Activated naive CD4-positive, alpha-beta T cell (primary cell): ENCODE results near the gene TNRC18.

ENCODE experiments used
- DNase-seq, 4 experiments: peaks; one replicate each; lab custom pipeline; 2025; lab: John Stamatoyannopoulos, UW

The TNRC18 gene

DNA sequence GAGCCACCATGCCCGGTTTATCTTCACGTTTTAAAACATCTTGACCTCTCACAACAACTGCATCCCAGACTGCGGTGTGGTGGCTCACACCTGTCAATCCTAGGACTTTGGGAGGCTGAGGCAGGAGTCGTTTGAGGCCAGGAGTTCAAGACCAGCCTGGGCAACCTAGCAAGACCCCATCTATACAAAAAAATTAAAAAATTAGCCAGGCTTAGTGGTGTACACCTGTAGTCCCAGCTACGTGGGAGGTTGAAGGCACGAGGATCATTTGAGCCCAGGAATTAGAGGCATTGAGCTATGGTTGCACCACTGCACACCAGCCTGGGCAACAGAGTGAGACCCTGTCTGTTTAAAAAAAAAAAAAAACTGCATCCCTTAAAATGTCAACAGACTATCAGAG lies 20.2 kb downstream of the TNRC18 start:
- DNase-seq = no peak

DNA sequence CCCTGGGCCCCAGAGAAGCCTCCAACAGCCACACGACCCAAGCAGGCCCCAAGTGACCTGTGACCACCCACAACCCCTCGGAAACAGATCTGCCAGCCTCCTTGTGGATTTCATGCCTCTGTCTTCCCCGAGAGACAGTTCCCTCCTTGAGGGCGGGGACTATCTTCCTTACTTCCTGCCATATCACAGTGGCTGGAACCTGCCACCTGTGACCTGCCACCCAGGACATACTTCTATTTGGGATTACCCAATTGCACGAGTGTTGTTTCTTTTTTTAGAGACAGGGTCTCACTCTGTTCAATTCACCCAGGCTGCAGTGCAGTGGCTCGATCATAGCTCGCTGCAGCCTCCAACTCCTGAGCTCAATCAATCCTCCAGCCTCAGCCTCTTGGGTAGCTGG lies 25.9 kb downstream of the TNRC18 start:
- DNase-seq = no peak

DNA sequence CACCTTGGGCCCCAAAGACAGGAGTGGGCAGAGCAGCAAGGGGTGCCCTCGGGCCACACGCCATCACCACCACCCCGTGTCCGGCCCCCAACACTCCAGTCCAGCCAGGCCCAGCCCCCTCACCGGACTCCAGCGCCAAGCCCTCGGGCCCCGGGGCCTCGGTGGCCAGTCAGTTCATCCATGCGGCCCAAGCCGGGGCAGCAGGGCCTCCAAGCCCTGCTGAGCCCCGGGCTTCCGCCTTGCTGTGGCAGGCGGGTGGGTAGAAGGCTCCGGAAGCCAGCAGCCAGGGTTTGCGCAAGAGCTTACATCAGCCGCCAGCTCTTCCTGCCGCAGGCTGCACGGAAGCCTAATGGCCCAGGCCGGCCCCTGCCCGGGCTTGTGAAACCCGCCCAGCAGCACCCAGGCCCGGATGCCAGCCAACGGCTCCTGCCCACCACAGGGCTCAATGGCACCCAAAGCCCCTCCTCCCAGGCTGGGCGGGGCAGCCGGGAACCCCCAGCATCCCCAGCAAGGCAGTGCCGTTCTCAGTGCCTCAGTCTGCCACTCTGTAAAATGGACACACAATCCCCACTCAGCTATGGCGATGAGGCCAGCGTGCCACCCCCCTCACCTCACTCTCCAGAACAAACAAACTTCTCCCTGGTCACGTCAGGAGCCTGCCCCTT lies 26.5 kb downstream of the TNRC18 start:
- DNase-seq = peak; percentile 39 to 78 (median 58)

DNA sequence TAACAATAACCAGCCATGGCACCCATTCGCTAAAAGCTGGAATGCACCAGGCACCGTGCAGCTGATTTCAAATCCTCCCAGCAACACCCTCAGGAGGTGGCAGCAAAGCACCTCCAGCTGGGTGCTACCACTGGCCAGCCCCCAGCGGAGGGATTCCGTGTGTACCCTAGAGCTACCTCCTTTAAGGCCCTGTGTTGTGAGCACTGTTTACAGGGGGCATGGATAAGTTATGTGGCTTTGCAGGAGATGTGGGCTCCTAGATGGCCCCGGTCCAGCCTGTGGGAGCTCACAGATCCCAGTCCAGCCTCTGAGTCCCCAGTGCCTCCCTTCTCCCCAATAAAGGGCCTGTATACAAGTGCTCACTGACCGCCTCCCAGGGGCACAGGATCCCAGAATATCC lies 27.1 kb downstream of the TNRC18 start:
- peak in 3 of 4 experiments; percentile 10 to 47 (median 30) for DNase-seq

DNA sequence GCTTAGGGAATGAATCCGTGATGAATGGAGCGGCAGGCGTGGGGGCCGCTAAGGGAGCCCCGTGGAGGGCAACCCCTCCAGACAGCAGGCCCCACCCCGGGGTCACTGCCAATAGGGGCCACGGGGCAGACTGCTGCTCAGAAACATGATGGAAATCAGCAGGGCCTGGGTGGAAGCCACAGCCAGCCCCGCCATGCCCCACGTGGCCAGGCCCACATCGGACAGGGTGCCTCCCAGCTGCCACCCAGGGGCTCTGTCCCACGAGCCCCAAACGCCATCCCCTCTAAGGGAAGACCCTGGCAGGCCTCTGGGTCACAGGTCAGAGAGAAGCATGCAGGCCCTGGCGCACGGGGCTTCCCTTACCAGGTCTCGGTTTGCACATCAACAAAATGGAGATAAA lies 28.4 kb downstream of the TNRC18 start:
- no peak for DNase-seq

DNA sequence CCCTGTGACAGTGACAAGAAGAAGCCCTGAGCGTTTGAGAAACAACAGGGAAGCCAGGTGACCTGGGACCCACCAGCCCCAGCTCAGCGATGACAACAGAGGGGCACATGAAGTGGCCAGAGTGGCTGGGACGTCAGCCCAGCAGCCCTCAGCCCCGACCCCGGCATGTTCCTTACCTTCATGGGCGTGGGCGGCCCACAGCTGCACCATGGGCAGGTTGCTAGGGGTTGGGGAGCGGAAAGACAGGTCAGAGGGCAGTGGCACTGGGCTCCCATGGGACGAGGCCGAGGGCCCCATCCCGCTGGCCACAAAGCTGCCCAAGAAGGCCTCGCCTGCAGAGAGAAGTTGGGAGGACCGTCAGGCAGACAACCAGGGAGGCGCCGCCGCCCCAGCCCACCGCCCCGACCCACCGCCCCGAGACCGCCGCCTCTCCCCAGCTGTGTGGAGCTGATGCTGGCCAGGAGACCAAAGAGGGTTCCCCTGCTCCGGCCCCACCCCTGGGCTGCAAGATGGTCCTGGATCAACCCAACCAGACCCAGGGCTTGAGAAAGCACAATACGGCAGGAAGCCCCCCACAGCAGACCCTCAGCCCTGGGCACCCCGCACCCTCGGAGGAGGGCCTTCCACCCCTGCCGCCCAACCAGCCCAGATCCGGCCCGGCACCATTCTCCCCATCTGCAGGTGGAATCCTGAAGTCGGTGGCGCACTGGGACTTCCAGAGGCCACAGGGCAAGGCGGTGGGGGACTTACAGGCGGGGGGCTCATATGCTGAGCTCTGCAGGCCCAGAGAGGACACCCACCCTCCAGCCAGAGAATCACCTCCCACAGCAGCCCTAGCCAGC lies 29.1 kb downstream of the TNRC18 start:
- no peak for DNase-seq

DNA sequence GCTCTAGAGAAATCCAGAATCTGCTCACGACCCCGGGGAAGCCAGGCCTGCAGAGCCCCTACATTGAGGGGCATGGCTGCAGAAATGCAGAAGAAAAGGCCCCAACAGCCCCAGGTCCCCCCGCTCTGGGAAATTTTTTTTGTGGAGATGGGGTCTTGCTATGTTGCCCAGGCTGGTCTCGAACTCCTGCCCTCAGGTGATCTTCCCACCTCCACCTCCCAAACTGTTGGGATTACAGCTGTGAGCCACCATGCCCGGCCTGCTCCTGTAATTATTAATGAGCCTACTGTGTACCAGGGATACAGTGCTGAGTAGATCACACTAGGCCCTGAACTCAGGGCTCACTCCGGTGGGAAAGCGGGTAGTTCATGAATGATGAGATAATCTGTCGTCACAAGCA lies 29.9 kb downstream of the TNRC18 start:
- DNase-seq = no peak

DNA sequence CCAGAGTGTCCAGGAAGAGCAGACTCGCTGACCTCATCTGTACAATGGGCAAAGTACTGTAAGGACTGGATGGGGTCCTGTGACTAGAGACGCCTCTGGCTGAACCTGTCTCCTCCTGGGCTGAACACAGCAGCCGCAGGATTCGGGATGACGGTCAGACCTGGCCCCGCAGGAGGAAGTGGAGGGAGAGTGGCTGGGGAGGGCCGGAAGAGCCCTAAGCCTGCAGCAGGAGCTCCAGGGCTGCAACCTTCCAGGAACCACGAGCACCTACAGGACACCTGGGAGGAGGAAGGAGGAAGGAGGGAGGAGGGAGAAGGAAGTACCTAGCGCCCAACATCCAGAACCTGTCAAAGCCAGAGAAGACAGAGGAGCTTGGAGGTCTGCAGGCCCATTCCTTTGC lies 30.3 kb downstream of the TNRC18 start:
- no peak for DNase-seq

DNA sequence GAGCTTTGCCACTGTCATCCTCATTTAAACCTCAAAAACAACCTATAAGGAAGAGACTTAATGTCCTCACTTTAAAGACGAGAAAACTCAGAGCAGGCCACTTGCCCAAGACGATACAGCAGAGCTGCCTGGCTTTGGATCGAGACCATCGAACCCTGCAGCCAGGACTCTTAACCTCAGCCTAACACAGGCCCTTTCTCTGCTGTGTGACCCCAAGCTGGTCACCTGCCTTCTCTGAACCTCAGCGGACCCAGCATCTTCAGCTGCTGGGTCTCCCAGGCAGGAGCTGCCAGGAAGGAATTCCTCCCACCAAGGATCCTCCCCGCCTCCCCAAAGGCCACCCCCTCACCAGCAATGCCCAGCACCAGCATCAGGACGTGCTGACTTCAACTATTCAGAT lies 32.7 kb downstream of the TNRC18 start:
- DNase-seq = no peak

DNA sequence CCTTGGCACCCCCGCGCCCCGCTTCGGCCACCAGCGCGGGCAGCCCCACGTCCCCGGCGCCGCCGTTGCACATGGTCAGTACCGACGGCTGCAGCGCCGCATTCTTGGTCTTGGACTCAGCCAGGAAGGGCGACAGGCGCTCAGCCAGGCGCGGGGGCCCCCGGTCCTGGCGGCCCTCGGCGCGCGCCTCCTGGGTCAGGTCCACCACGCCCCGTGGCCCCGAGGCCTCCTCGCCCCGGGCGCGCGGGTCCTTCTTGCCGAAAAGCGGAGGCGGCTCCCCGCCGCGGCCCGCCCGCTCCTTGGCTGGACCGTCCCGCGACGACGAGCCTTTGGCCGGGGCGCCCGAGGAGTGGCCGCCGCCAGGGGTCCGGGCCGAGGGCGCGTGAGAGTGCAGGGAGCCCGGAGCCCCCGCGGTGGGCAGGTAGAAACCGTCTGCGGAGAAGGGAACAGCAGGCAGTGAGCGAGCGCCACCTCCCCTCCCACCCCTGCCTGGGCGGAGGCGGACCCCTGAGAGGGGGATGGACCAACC lies 34.7 kb downstream of the TNRC18 start:
- no peak for DNase-seq

DNA sequence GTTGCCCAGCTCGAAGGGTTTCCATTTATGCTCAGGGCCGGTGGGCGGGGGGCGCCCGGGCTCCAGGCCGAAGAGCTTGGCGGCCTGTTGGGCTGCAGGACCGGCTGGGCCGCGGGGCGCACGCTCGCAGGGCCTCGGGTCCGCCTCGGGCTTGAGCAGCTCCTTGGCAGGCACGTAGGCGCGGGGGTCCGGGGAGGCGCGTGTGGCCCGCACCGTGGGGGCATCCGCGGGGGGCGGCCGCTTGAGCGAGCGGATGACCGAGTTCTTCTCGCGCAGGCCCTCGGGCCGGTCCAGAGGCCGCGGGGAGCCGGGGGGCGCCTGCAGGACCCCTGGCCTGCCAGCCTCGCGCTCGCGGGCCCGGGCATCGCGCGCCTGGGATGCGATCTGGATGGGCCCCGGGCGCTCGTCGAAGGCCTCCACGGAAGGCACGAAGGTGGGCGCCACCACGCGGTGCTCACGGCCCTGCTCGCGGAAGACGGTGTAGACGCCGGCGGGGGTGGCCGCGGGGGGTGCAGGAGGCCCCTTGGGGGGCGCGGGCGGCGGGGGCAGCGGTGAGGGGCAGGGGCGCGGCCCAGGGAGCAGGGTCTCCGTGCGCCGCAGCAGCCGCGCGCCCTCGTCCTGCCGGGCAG lies 35.2 kb downstream of the TNRC18 start:
- DNase-seq = no peak

DNA sequence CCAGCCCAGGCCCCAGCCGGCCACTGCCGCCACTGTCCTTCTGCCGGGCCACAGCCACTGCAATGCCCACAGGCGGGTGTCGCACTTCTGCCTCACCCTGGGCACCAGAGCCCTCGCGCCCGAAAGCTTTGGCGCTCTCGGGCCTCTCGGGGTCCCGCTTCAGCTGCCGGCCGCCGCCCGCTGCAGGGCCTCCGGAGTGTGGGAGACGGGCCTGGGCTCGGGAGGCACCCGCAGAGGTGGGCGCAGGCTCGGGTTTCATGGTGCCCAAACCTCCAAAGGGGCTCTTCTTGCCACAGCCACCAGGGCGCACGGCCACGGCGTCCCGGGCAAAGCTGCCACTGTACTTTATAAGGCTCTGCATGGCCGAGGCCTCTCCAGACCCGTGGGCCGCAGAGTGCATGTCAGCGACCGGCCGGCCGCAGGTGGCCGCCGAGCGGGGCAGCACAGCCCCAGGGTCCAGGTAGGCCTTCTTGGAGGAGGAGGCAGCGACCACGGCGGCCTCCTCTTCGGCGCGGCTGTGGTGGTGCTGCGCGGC lies 35.9 kb downstream of the TNRC18 start:
- DNase-seq = no peak

DNA sequence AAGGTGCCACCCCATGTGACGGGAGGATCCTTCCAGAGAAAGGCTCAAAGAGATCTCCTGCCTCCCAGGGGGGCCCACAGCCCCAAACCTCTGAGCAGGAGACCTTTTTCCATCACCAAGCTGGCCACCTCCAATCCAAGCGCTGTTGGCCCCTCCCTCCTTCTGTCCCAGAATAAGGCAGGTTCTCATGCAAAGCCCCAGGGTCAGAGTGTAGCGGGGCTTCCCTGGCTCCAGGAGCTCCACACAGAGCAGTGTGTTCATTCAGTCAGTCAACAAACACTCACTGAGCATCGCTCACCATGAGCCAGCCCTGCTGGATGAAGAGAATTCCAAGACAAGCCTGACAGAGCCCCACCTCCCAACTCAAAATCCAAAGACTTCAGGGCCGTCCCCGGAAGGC lies 39.0 kb downstream of the TNRC18 start:
- no peak for DNase-seq

DNA sequence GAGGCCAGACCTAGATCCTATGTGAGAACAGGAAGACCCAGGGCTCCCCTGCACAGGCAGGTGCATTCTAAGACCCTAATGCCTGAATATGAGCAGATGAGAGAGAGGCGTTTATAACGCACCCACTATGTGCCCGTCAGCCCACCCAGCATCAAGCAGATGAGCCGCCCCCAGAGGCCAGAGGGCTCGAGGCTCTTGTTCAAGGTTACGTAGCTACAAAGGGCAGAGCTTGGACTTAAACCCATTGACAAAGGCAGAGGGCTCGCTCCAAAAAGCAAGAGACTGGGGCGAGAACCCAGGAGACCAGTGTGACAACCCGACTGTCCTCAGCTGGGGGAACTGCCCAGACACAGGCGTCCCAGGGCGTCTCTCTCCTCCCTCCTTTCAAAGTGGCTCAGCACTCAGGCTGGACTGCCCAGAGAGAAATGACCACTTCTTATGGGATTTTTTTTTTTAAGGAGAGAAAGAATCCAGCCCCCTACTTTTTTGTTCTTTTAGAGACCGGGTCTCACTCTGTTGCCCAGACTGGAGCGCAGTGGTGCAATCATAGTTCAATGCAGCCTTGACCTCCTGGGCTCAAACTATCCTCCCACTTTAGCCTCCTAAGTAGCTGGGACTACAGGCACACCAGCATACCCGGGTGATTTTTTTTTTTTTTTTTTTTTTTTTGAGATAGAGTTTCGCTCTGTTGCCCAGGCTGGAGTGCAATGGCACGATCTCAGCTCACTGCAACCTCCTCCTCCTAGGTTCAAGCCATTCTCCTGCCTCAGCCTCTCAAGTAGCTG lies 40.1 kb downstream of the TNRC18 start:
- no peak for DNase-seq

DNA sequence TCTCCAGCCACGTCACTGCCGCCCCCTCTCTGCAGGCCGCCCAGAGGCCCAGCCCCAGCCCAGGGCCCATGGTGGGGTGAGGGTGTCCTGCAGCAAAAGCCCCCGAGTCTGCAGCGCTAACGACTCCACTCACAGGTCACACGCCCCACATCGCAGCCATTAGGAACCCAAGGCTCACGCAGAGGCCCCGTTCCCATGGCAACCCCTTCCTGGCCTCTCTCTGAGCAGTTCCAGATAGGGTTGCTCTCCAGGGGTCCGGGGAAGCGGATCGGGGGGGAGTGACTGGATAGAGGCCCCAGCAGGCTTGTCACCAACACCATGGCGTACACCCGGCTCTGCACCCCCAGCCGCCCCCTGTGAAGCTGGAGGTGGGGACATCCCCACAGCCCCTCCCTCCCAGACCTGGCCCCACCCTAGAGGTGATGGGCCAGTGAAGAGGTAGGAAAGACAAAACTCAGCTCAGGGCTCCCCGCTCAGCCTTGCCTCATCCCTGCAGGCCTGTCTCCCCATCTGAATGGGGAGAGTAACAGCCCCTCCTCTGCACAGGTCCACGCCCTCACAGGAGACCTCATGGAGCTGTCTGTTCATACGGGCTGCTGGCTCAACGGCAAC lies 41.2 kb downstream of the TNRC18 start:
- DNase-seq = no peak

DNA sequence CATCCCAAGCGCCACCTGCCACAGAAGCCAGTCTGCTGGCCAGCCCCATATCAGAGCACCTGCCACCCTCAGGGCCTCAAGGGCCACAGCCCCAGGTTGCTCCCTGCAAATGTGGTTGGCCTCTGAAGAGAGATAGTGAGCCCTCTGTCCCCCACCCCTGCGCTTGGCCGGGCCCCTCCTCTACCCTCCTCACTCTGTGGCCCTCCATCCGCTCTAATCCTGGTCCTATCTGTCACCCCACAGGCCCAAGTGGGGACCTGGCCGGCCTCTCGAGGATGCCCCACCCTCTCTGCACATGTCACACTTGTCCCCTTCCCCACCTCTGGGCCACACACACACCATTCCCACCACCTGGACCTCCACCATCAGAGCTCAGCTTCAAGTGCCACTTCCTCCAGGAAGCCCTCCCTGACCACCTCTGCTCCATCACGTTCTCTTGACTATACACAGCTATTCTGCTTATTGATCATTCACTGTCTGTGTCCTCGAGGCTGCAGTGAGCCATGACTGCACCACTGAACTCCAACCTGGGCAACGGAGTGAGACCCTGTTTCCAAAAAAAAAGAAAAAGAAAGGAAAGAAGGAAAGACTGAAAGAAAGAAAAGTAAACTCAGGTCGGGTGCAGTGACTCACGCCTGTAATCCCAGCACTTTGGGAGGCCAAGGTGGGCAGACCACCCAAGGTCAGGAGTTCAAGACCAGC lies 42.4 kb downstream of the TNRC18 start:
- no peak for DNase-seq

DNA sequence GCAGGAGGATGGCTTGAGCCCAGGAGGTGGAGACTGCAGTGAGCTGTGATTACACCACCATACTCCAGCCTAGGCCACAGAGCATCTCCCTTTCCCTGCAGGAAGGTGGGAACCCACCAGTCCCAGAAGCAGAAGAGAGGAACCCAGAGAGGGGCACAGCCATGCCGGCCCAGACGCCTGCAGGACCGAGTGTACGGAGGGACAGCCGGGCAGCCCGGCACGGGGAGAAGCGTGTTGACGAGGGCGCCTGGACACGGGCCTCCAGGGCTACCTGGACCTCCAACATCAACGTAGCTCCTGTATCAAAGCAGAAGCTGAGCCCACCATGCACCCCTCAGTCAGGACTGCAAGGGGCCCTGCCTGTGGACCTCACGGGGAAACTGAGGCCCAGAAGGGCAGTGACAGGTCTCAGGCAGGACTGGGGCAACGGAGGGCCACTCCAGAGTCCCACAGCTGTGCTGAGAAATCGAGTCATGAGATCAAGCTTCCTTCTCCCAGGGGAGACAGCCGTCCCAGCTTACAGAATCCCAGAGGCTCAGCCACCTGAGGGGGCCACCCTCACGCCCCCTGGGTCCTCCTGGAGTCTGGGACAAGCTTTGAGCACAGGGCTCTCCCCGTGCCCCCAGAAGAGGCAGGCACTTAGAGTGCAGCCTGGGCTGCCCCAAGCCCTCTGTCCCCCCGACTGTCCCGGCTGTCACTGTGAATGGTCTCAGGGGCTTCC lies 43.1 kb downstream of the TNRC18 start:
- no peak for DNase-seq

DNA sequence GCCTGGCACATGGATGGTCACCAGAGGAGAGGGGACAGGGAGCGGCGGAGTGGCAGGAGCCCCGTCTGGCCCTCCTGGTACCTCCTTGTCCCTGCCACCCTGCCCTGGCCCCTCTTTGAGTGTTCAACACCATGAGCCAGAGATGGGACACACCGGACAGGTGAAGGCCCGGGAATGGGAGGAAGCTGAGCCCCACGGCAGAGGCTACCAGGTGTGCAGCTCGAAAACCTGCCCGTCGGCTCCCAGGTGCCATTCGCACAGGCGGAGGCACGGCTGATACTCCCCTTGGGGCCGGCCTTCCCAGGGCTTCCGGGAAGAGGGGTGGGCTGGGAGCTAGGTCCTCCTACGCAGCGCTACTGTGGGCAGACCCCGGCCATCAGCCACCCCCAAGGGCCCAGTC lies 44.1 kb downstream of the TNRC18 start:
- DNase-seq = no peak

DNA sequence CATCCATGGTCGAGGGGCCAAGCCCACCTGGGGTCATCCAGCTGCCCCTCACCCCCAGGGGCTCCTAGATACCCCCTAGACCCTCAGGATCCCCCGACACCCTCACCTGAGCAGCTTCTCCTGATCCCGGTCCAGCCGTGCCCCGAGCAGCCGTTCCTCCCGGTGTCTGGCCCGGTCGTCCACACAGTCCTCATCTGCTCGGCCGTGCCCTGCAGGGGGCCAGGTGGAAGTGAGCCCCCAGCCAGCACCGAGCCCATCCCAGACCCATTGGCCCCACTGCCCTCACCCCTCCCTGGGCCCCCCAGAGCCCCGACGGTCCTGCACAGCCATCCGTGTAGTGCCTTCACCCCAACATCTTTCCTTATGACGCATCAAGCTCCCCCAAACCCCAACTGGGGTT lies 45.8 kb downstream of the TNRC18 start:
- DNase-seq = no peak

DNA sequence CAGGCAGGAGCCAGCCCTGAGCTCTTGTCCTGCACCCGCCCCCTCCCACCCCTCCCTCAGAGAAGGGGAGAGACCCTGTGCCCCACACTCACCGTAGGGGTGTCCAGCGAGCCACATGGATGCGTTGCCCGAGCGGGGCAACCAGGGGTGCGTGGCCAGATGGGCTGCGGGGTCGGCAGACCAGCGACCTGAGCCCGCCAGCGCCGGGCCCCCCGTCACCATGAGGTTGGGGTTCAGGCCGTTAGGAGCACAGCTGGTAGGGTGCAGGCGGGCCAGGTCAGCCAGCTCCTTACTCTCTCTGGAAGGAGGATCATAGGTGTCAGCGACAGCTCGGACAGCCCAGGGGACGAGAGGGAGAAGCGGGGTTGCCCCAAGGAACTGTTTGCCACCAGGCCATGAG lies 46.4 kb downstream of the TNRC18 start:
- DNase-seq = no peak
